Measurements from ENCODE around the gene OPTN.
A peak's percentile ranks its signal among the peaks of the same experiment; 100 is the strongest.
"Not testable (repeated sequence)": the region's sequence is repeated elsewhere in the genome, so short reads cannot be mapped to it uniquely, and the experiment has no call there.

The OPTN gene

GRCh38 chr10:13099666-13100348 is at the start of gene OPTN:
OPTN (plus strand) TSS chr10:13100163; CDS start chr10:13109123, 8,960 bp downstream.
- 0 out of 2 replicates have a peak, but pooled peaks cover 5% of the 10 kb centered on the region for H3K4me1 ChIP-seq (ENCODE audit: control insufficient read depth, insufficient read depth, low read length)
- peak within 1 kb of the TSS; percentile 75 for H3K27ac ChIP-seq (ENCODE audit: low read depth, low read length)
- H3K9ac ChIP-seq (ENCODE audit: low read depth, low read length): 0 out of 2 replicates have a peak within 1 kb of the TSS, but pooled peaks have one; percentile 1
- H3K4me3 ChIP-seq (ENCODE audit: low read depth, low read length): peak within 1 kb of the TSS; percentile 68
- H3K9me3 ChIP-seq (ENCODE audit: control insufficient read depth, insufficient read depth, low read length): no peaks in the 10 kb centered on the region
- H3K27me3 ChIP-seq (ENCODE audit: control insufficient read depth, insufficient read depth, low read length): peaks cover 6% of the 10 kb centered on the region
- H3K36me3 ChIP-seq (ENCODE audit: control insufficient read depth, insufficient read depth, low read length): no peaks in the 10 kb centered on the region

GRCh38 chr10:13051126-13051694 is 48.8 kb upstream of the OPTN start:
- H3K9me3 ChIP-seq (ENCODE audit: control insufficient read depth, insufficient read depth, low read length): no peaks in the 10 kb centered on the region
- no peaks in the 10 kb centered on the region for H3K36me3 ChIP-seq (ENCODE audit: control insufficient read depth, insufficient read depth, low read length)
- no peak overlapping the region; the same call in 1 of the 2 replicates for H3K9ac ChIP-seq (ENCODE audit: low read depth, low read length)
- H3K27me3 ChIP-seq (ENCODE audit: control insufficient read depth, insufficient read depth, low read length): no peaks in the 10 kb centered on the region
- H3K4me1 ChIP-seq (ENCODE audit: control insufficient read depth, insufficient read depth, low read length): peaks cover 26% of the 10 kb centered on the region
- no peak overlapping the region for H3K27ac ChIP-seq (ENCODE audit: low read depth, low read length)
- no peak overlapping the region for H3K4me3 ChIP-seq (ENCODE audit: low read depth, low read length)

GRCh38 chr10:13053208-13053607 is 46.8 kb upstream of the OPTN start:
- not testable (repeated sequence) for H3K9ac ChIP-seq (ENCODE audit: low read depth, low read length); H3K27me3 ChIP-seq (ENCODE audit: control insufficient read depth, insufficient read depth, low read length); H3K36me3 ChIP-seq (ENCODE audit: control insufficient read depth, insufficient read depth, low read length); H3K4me3 ChIP-seq (ENCODE audit: low read depth, low read length); H3K27ac ChIP-seq (ENCODE audit: low read depth, low read length); H3K9me3 ChIP-seq (ENCODE audit: control insufficient read depth, insufficient read depth, low read length)
- peaks cover 12% of the 10 kb centered on the region for H3K4me1 ChIP-seq (ENCODE audit: control insufficient read depth, insufficient read depth, low read length)

- Histone ChIP-seq H3K9me3 (ENCODE audit: control insufficient read depth, insufficient read depth, low read length) (no peaks in the 10 kb centered on the region), H3K4me1 (ENCODE audit: control insufficient read depth, insufficient read depth, low read length) (peaks cover 18% of the 10 kb centered on the region), H3K27ac (ENCODE audit: low read depth, low read length) (no peak overlapping the region), H3K9ac (ENCODE audit: low read depth, low read length) (no peak overlapping the region), H3K36me3 (ENCODE audit: control insufficient read depth, insufficient read depth, low read length) (no peaks in the 10 kb centered on the region), H3K4me3 (ENCODE audit: low read depth, low read length) (no peak overlapping the region), H3K27me3 (ENCODE audit: control insufficient read depth, insufficient read depth, low read length) (no peaks in the 10 kb centered on the region)
Observed at GRCh38 chr10:13053794-13054462, 46.0 kb upstream of the OPTN start.

GRCh38 chr10:13054844-13055243 is 45.1 kb upstream of the OPTN start:
- Histone ChIP-seq H3K27ac (ENCODE audit: low read depth, low read length) (no peak overlapping the region), H3K9ac (ENCODE audit: low read depth, low read length) (no peak overlapping the region), H3K27me3 (ENCODE audit: control insufficient read depth, insufficient read depth, low read length) (no peaks in the 10 kb centered on the region), H3K4me1 (ENCODE audit: control insufficient read depth, insufficient read depth, low read length) (peaks cover 16% of the 10 kb centered on the region), H3K36me3 (ENCODE audit: control insufficient read depth, insufficient read depth, low read length) (no peaks in the 10 kb centered on the region), H3K4me3 (ENCODE audit: low read depth, low read length) (no peak overlapping the region), H3K9me3 (ENCODE audit: control insufficient read depth, insufficient read depth, low read length) (no peaks in the 10 kb centered on the region)

GRCh38 chr10:13056456-13057077 is 43.4 kb upstream of the OPTN start:
- Histone ChIP-seq H3K4me1 (ENCODE audit: control insufficient read depth, insufficient read depth, low read length) (peaks cover 12% of the 10 kb centered on the region), H3K9ac (ENCODE audit: low read depth, low read length) (no peak overlapping the region), H3K27ac (ENCODE audit: low read depth, low read length) (no peak overlapping the region), H3K27me3 (ENCODE audit: control insufficient read depth, insufficient read depth, low read length) (no peaks in the 10 kb centered on the region), H3K36me3 (ENCODE audit: control insufficient read depth, insufficient read depth, low read length) (no peaks in the 10 kb centered on the region), H3K4me3 (ENCODE audit: low read depth, low read length) (no peak overlapping the region), H3K9me3 (ENCODE audit: control insufficient read depth, insufficient read depth, low read length) (no peaks in the 10 kb centered on the region)

GRCh38 chr10:13062803-13063202 is 37.2 kb upstream of the OPTN start:
- H3K4me1 ChIP-seq (ENCODE audit: control insufficient read depth, insufficient read depth, low read length): peaks cover 16% of the 10 kb centered on the region; the same call in 1 of the 2 replicates
- no peak overlapping the region for H3K9ac ChIP-seq (ENCODE audit: low read depth, low read length)
- H3K9me3 ChIP-seq (ENCODE audit: control insufficient read depth, insufficient read depth, low read length): no peaks in the 10 kb centered on the region
- no peaks in the 10 kb centered on the region for H3K27me3 ChIP-seq (ENCODE audit: control insufficient read depth, insufficient read depth, low read length)
- no peak overlapping the region for H3K4me3 ChIP-seq (ENCODE audit: low read depth, low read length)
- H3K36me3 ChIP-seq (ENCODE audit: control insufficient read depth, insufficient read depth, low read length): no peaks in the 10 kb centered on the region
- H3K27ac ChIP-seq (ENCODE audit: low read depth, low read length): no peak overlapping the region

- Histone ChIP-seq H3K9me3 (ENCODE audit: control insufficient read depth, insufficient read depth, low read length) (0 out of 2 replicates have a peak, but pooled peaks cover 3% of the 10 kb centered on the region), H3K36me3 (ENCODE audit: control insufficient read depth, insufficient read depth, low read length) (no peaks in the 10 kb centered on the region), H3K4me1 (ENCODE audit: control insufficient read depth, insufficient read depth, low read length) (peaks cover 10% of the 10 kb centered on the region; the same call in 1 of the 2 replicates), H3K27ac (ENCODE audit: low read depth, low read length) (no peak overlapping the region), H3K9ac (ENCODE audit: low read depth, low read length) (no peak overlapping the region), H3K4me3 (ENCODE audit: low read depth, low read length) (no peak overlapping the region), H3K27me3 (ENCODE audit: control insufficient read depth, insufficient read depth, low read length) (no peaks in the 10 kb centered on the region)
Observed at GRCh38 chr10:13066527-13066926, 33.4 kb upstream of the OPTN start.

- no peak overlapping the region for H3K4me3 ChIP-seq (ENCODE audit: low read depth, low read length)
- H3K9ac ChIP-seq (ENCODE audit: low read depth, low read length): no peak overlapping the region
- no peaks in the 10 kb centered on the region for H3K27me3 ChIP-seq (ENCODE audit: control insufficient read depth, insufficient read depth, low read length)
- peaks cover 3% of the 10 kb centered on the region; the same call in 1 of the 2 replicates for H3K9me3 ChIP-seq (ENCODE audit: control insufficient read depth, insufficient read depth, low read length)
- H3K4me1 ChIP-seq (ENCODE audit: control insufficient read depth, insufficient read depth, low read length): peaks cover 10% of the 10 kb centered on the region; the same call in 1 of the 2 replicates
- no peak overlapping the region for H3K27ac ChIP-seq (ENCODE audit: low read depth, low read length)
- no peaks in the 10 kb centered on the region for H3K36me3 ChIP-seq (ENCODE audit: control insufficient read depth, insufficient read depth, low read length)
Observed at GRCh38 chr10:13067431-13067830, 32.5 kb upstream of the OPTN start.

- Histone ChIP-seq H3K4me3 (ENCODE audit: low read depth, low read length) (no peak overlapping the region), H3K9me3 (ENCODE audit: control insufficient read depth, insufficient read depth, low read length) (peaks cover 3% of the 10 kb centered on the region; the same call in 1 of the 2 replicates), H3K27me3 (ENCODE audit: control insufficient read depth, insufficient read depth, low read length) (no peaks in the 10 kb centered on the region), H3K27ac (ENCODE audit: low read depth, low read length) (no peak overlapping the region), H3K36me3 (ENCODE audit: control insufficient read depth, insufficient read depth, low read length) (no peaks in the 10 kb centered on the region), H3K4me1 (ENCODE audit: control insufficient read depth, insufficient read depth, low read length) (peaks cover 10% of the 10 kb centered on the region; the same call in 1 of the 2 replicates), H3K9ac (ENCODE audit: low read depth, low read length) (no peak overlapping the region)
Observed at GRCh38 chr10:13068071-13068470, 31.9 kb upstream of the OPTN start.

Data from HUES48 (cell line).